Measurements from ENCODE around the gene ANKAR. TPM values are rescaled to one million over a fixed set of nuclear protein-coding genes. Genes with fewer than 3 reads are reported as not detected.
"Not testable (repeated sequence)": the region's sequence is repeated elsewhere in the genome, so short reads cannot be mapped to it uniquely, and the experiment has no call there.

Gene ANKAR
- total RNA-seq, 1 donor from 2014 or later = 4.2 TPM

DNA sequence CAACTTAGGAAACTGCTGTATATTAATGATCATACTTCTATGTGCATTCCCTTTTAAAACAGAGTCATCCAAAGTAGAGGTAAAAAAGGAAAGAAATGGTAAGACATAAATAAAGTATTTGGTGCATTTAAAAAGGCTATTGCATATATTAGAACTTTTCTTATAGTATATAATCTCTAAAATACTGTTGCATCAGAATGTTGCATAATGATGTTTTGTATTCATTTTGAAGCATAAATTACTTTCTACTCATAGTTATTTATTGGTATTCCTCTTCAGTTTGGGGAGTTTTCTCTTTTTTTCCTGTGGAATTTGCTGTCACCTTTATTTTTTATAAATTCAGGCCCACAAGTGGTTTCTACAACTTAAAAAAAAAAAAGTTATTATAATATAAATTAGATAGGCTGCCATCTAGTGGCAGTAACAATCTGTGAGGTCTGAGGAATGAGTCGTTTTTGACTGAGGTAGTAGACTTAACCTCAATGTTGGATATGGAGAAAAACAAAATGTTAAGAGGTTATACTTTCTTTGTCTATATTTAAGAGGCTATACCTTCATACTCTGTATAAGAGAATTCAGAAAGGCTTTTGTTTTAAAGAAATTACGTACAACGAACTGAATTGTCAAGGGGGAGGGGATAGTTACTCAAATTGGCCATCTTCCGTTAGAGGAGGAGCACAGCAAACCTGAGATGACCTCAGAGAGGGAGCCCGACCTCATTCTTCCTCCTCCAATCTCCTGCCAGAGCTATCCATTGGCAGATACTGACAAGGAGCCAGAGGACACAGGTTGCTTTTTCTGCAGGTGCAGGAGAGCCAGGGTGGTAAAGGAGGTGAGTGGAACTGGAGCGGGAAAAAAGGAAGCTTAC, 23.8 kb downstream of the ANKAR start:
- Mint-ChIP-seq H3K4me3 (no peak overlapping the region), H3K27me3 (ENCODE audit: insufficient read depth) (no peaks in the 10 kb centered on the region), H3K27ac (no peak overlapping the region), H3K36me3 (ENCODE audit: low read depth) (no peaks in the 10 kb centered on the region), H3K9me3 (no peaks in the 10 kb centered on the region), H3K4me1 (ENCODE audit: low read depth) (no peaks in the 10 kb centered on the region)
- DNase-seq (ENCODE audit: low spot score) = peak; percentile 6
- intact Hi-C loops (cut with micrococcal nuclease) = loop anchor here (1.0 kb wide), 2 partner anchors 24 to 37 kb away; partner anchors contain the start of genes ANKAR and ASNSD1

DNA sequence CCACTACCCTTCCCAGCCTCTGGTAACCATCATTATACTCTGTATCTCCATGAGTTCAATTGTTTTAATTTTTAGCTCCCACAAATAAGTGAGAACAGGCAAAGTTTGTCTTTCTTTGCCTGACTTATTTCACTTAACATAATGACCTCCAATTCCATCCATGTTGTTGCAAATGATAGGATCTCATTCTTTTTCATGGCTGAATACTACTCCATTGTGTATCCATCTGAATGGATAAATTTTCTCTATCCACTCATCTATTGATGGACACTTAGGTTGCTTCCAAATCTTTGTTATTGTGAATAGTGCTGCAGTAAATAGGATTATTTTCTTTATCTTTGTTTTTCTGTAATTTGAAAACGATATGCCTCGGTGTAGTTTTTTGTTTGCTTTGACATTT, 26.2 kb downstream of the ANKAR start:
- intact Hi-C loops (cut with micrococcal nuclease) = no loop called here
- Mint-ChIP-seq H3K9me3 (no peaks in the 10 kb centered on the region), H3K36me3 (ENCODE audit: low read depth) (no peaks in the 10 kb centered on the region), H3K4me3 (no peak overlapping the region), H3K27ac (no peak overlapping the region), H3K4me1 (ENCODE audit: low read depth) (no peaks in the 10 kb centered on the region), H3K27me3 (ENCODE audit: insufficient read depth) (no peaks in the 10 kb centered on the region)
- DNase-seq (ENCODE audit: low spot score) = no peak

DNA sequence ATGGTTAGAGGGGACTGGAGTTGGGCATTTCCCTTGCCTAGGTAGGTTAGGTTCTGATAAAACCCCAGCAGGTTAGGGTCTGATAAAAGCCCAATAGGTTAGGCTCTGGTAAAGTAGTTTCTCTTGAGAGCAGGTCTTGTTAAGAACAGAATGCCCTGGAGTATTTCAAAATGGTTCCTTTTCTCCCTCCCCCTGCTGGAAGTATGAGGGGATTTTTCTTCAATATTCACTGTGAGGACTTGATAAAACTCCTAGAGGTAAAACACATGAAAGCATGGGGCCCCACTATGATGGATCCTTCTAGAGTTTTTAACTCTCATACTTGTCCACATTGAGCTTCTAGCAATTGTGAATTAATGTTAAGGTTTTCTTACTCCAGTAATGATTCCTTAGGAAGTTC, 27.6 kb downstream of the ANKAR start:
- intact Hi-C loops (cut with micrococcal nuclease) = no loop called here
- H3K4me3 Mint-ChIP-seq = no peak overlapping the region
- H3K27me3 Mint-ChIP-seq (ENCODE audit: insufficient read depth) = no peaks in the 10 kb centered on the region
- no peaks in the 10 kb centered on the region for H3K4me1 Mint-ChIP-seq (ENCODE audit: low read depth)
- H3K9me3 Mint-ChIP-seq = no peaks in the 10 kb centered on the region
- no peaks in the 10 kb centered on the region for H3K36me3 Mint-ChIP-seq (ENCODE audit: low read depth)
- DNase-seq (ENCODE audit: low spot score) = no peak
- H3K27ac Mint-ChIP-seq = no peak overlapping the region

DNA sequence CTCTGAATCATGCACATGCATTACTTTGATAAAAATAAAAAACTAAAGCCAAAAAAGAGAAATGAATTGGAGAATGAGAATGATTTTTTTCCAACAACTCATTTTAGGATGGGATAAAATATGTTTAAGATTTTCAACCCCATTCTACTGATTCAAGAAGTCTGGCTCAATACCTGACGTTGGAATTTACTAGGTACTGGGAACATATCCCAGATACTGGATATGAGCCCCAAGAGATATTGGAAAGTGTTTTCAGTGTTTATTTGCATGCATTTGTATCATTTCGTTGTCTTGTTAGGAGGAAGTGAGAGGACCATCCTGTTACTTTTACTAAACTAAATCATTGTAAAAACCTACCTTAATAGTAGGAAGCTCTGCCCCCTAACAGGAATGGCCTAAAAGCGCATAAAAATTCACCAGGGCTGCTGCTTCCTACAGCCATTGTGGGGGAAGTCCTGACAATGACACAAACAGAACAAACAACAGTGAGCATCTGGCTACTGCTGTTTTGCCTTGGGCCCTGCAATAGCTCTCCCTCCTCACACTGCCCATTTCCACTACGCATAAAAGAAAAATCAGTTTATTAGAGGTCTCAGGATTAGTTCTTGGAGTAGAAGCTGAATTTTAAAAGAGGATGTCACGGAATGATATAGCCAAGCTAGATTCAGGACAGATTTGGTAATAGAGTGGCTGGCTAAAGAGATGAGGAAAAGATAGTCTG, 35.2 kb downstream of the ANKAR start:
- Mint-ChIP-seq H3K4me3 (no peak overlapping the region), H3K27ac (no peak overlapping the region), H3K27me3 (ENCODE audit: insufficient read depth) (no peaks in the 10 kb centered on the region), H3K4me1 (ENCODE audit: low read depth) (no peaks in the 10 kb centered on the region), H3K9me3 (no peaks in the 10 kb centered on the region), H3K36me3 (ENCODE audit: low read depth) (no peaks in the 10 kb centered on the region)
- intact Hi-C loops (cut with micrococcal nuclease) = no loop called here
- DNase-seq (ENCODE audit: low spot score) = no peak

DNA sequence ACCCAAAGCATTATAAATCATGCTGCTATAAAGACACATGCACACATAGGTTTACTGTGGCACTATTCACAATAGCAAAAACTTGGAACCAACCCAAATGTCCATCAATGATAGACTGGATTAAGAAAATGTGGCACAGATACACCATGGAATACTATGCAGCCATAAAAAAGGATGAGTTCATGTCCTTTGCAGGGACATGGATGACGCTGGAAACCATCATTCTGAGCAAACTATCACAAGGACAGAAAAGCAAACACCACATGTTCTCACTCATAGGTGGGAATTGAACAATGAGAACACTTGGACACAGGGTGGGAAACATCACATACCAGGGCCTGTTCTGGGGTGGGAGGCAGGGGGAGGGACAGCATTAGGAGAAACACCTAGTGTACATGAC, 43.1 kb downstream of the ANKAR start:
- DNase-seq (ENCODE audit: low spot score); H3K4me1 Mint-ChIP-seq (ENCODE audit: low read depth); H3K4me3 Mint-ChIP-seq; intact Hi-C loops (cut with micrococcal nuclease); H3K27me3 Mint-ChIP-seq (ENCODE audit: insufficient read depth); H3K27ac Mint-ChIP-seq; H3K36me3 Mint-ChIP-seq (ENCODE audit: low read depth): not testable (repeated sequence)
- peaks cover 14% of the 10 kb centered on the region for H3K9me3 Mint-ChIP-seq

DNA sequence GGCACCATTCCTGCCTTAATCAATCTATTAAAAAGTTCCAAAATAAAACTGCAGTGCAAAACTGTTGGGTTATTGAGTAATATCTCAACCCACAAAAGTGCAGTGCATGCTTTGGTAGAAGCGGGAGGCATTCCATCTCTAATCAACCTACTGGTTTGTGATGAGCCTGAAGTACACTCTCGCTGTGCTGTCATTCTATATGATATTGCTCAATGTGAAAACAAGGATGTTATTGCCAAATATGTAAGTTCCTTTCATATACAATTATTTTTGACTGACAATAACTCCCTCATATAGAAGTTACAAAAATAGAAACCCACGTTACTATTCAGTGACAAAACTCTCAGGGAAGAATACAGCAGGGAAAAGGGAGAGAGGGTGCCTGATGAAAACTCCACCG, 45.1 kb downstream of the ANKAR start:
- peaks cover 4% of the 10 kb centered on the region for H3K4me1 Mint-ChIP-seq (ENCODE audit: low read depth)
- no peak for DNase-seq (ENCODE audit: low spot score)
- no peaks in the 10 kb centered on the region for H3K27me3 Mint-ChIP-seq (ENCODE audit: insufficient read depth)
- H3K36me3 Mint-ChIP-seq (ENCODE audit: low read depth) = no peaks in the 10 kb centered on the region
- H3K4me3 Mint-ChIP-seq = no peak overlapping the region
- intact Hi-C loops (cut with micrococcal nuclease) = no loop called here
- no peak overlapping the region for H3K27ac Mint-ChIP-seq
- peaks cover 14% of the 10 kb centered on the region for H3K9me3 Mint-ChIP-seq

DNA sequence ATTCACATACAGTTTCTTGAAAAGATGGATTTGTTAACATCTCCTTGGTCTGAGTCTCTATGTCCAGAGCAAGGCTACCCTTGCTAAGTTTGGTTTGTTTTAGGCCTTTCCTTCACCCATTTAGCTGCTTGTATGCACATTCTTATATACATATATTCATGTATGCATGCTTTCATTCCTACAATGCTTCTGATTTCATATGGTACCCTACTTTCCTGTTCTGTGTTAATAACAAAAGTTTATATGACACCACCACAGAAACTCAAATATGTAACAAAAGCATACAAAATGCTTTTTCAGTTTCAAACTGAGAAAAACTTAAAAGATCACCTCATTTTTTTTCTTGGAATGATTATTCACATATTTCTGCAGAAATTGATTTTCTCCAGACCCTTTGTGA, 48.7 kb downstream of the ANKAR start:
- DNase-seq (ENCODE audit: low spot score) = no peak
- Mint-ChIP-seq H3K4me1 (ENCODE audit: low read depth) (peaks cover 4% of the 10 kb centered on the region), H3K4me3 (no peak overlapping the region), H3K27me3 (ENCODE audit: insufficient read depth) (no peaks in the 10 kb centered on the region), H3K27ac (no peak overlapping the region), H3K36me3 (ENCODE audit: low read depth) (no peaks in the 10 kb centered on the region), H3K9me3 (no peaks in the 10 kb centered on the region)
- intact Hi-C loops (cut with micrococcal nuclease) = no loop called here

Other genes with a start within 250 kb of the ANKAR start
- gene WDR75, start 233.2 kb upstream of the ANKAR start, total RNA-seq = 108 and 112 TPM in 2 replicates
- gene SLC40A1, start 93.9 kb upstream of the ANKAR start, total RNA-seq = 0.86 and 1.2 TPM in 2 replicates
- gene ASNSD1, start 13.2 kb upstream of the ANKAR start, total RNA-seq = 58.4 and 61.2 TPM in 2 replicates
- 8.3 and 11.4 TPM in 2 replicates for gene OSGEPL1, start 88.1 kb downstream of the ANKAR start, total RNA-seq
- 78.7 and 80.1 TPM in 2 replicates for gene ORMDL1, start 109.7 kb downstream of the ANKAR start, total RNA-seq
- 54.4 and 55.9 TPM in 2 replicates for gene PMS1, start 109.8 kb downstream of the ANKAR start, total RNA-seq